Stimulated activated memory B cell treated with anti-CD40 and anti-IgM and Interleukin-4, amounts not matched to agents 10 μg/mL and 1 μg/mL and 100 μg/mL, for 72 hours (primary cell): Measurements from ENCODE around the gene ANO7.

ENCODE experiments used
- ATAC-seq: fragments of 150-1000 bp; cut with Tn5 transposase; 2 replicates; pipeline ENCODE4 v1.10.0; 2021
- H3K27ac Mint-ChIP-seq: one replicate; pipeline ENCODE4 v1.8.0; 2022; ENCODE audit warnings: mild to moderate bottlenecking, mixed read lengths
- H3K27me3 Mint-ChIP-seq: one replicate; pipeline ENCODE4 v1.8.0; 2022; ENCODE audit warnings: mixed read lengths
- H3K36me3 Mint-ChIP-seq: one replicate; pipeline ENCODE4 v1.8.0; 2022; ENCODE audit warnings: mixed read lengths
- H3K4me1 Mint-ChIP-seq: one replicate; pipeline ENCODE4 v1.8.0; 2022; ENCODE audit warnings: mixed read lengths
- H3K4me3 Mint-ChIP-seq: one replicate; pipeline ENCODE4 v1.8.0; 2022; ENCODE audit warnings: mild to moderate bottlenecking, moderate library complexity, mixed read lengths
- H3K9me3 Mint-ChIP-seq: one replicate; pipeline ENCODE4 v1.8.0; 2022; ENCODE audit warnings: mixed read lengths

The ANO7 gene

GRCh38 chr2:241150660-241151530 lies 37.6 kb upstream of the ANO7 start:
- Mint-ChIP-seq H3K4me1 (peaks cover 52% of the 10 kb centered on the region), H3K27ac (peak overlapping the region; percentile 81), H3K36me3 (peaks cover 6% of the 10 kb centered on the region), H3K27me3 (no peaks in the 10 kb centered on the region), H3K4me3 (peak overlapping the region; percentile 82), H3K9me3 (no peaks in the 10 kb centered on the region)
- no peak for ATAC-seq

- no peak for ATAC-seq
- H3K9me3 Mint-ChIP-seq, result no peaks in the 10 kb centered on the region
- H3K27ac Mint-ChIP-seq, result no peak overlapping the region
- no peaks in the 10 kb centered on the region for H3K27me3 Mint-ChIP-seq
- peaks cover 6% of the 10 kb centered on the region for H3K36me3 Mint-ChIP-seq
- H3K4me1 Mint-ChIP-seq, result peaks cover 51% of the 10 kb centered on the region
- H3K4me3 Mint-ChIP-seq, result peak overlapping the region; percentile 82
Measured at GRCh38 chr2:241151934-241152660, 36.4 kb upstream of the ANO7 start.

- Mint-ChIP-seq H3K4me3 (no peak overlapping the region), H3K36me3 (peaks cover 20% of the 10 kb centered on the region), H3K9me3 (no peaks in the 10 kb centered on the region), H3K27ac (no peak overlapping the region), H3K4me1 (peaks cover 52% of the 10 kb centered on the region), H3K27me3 (no peaks in the 10 kb centered on the region)
- ATAC-seq, result no peak
Measured at GRCh38 chr2:241153616-241154015, 34.9 kb upstream of the ANO7 start.

- H3K27ac Mint-ChIP-seq, result no peak overlapping the region
- H3K4me3 Mint-ChIP-seq, result no peak overlapping the region
- no peak for ATAC-seq
- no peaks in the 10 kb centered on the region for H3K27me3 Mint-ChIP-seq
- H3K4me1 Mint-ChIP-seq, result peaks cover 50% of the 10 kb centered on the region
- no peaks in the 10 kb centered on the region for H3K9me3 Mint-ChIP-seq
- H3K36me3 Mint-ChIP-seq, result peaks cover 28% of the 10 kb centered on the region
Measured at GRCh38 chr2:241154915-241155314, 33.6 kb upstream of the ANO7 start.

- no peak overlapping the region for H3K27ac Mint-ChIP-seq
- peaks cover 28% of the 10 kb centered on the region for H3K36me3 Mint-ChIP-seq
- H3K4me1 Mint-ChIP-seq, result peaks cover 40% of the 10 kb centered on the region
- H3K9me3 Mint-ChIP-seq, result no peaks in the 10 kb centered on the region
- no peak overlapping the region for H3K4me3 Mint-ChIP-seq
- ATAC-seq, result no peak
- H3K27me3 Mint-ChIP-seq, result no peaks in the 10 kb centered on the region
Measured at GRCh38 chr2:241155936-241156335, 32.5 kb upstream of the ANO7 start.

- Mint-ChIP-seq H3K9me3 (no peaks in the 10 kb centered on the region), H3K36me3 (peaks cover 29% of the 10 kb centered on the region), H3K4me3 (no peak overlapping the region), H3K27me3 (no peaks in the 10 kb centered on the region), H3K4me1 (peaks cover 29% of the 10 kb centered on the region), H3K27ac (peak overlapping the region; percentile 76)
- ATAC-seq, result peak; percentile 41
Measured at GRCh38 chr2:241156971-241157441, 31.5 kb upstream of the ANO7 start.

GRCh38 chr2:241157841-241158545 lies 30.5 kb upstream of the ANO7 start:
- Mint-ChIP-seq H3K4me1 (peaks cover 24% of the 10 kb centered on the region), H3K27ac (peak overlapping the region; percentile 76), H3K4me3 (no peak overlapping the region), H3K27me3 (no peaks in the 10 kb centered on the region), H3K9me3 (no peaks in the 10 kb centered on the region), H3K36me3 (peaks cover 36% of the 10 kb centered on the region)
- ATAC-seq, result peak; percentile 39

- peaks cover 18% of the 10 kb centered on the region for H3K4me1 Mint-ChIP-seq
- ATAC-seq, result no peak
- H3K9me3 Mint-ChIP-seq, result no peaks in the 10 kb centered on the region
- peaks cover 36% of the 10 kb centered on the region for H3K36me3 Mint-ChIP-seq
- no peak overlapping the region for H3K4me3 Mint-ChIP-seq
- peak overlapping the region; percentile 76 for H3K27ac Mint-ChIP-seq
- H3K27me3 Mint-ChIP-seq, result no peaks in the 10 kb centered on the region
Measured at GRCh38 chr2:241158546-241158900, 30.0 kb upstream of the ANO7 start.

- peaks cover 41% of the 10 kb centered on the region for H3K36me3 Mint-ChIP-seq
- no peak overlapping the region for H3K4me3 Mint-ChIP-seq
- peak overlapping the region; percentile 74 for H3K27ac Mint-ChIP-seq
- H3K9me3 Mint-ChIP-seq, result no peaks in the 10 kb centered on the region
- no peak for ATAC-seq
- peaks cover 18% of the 10 kb centered on the region for H3K4me1 Mint-ChIP-seq
- H3K27me3 Mint-ChIP-seq, result no peaks in the 10 kb centered on the region
Measured at GRCh38 chr2:241159116-241159515, 29.4 kb upstream of the ANO7 start.

GRCh38 chr2:241160318-241160717 lies 28.2 kb upstream of the ANO7 start:
- ATAC-seq, result no peak
- no peaks in the 10 kb centered on the region for H3K9me3 Mint-ChIP-seq
- H3K4me3 Mint-ChIP-seq, result no peak overlapping the region
- peaks cover 18% of the 10 kb centered on the region for H3K4me1 Mint-ChIP-seq
- H3K27me3 Mint-ChIP-seq, result no peaks in the 10 kb centered on the region
- peaks cover 44% of the 10 kb centered on the region for H3K36me3 Mint-ChIP-seq
- no peak overlapping the region for H3K27ac Mint-ChIP-seq

GRCh38 chr2:241161646-241162281 lies 26.7 kb upstream of the ANO7 start:
- no peak for ATAC-seq
- Mint-ChIP-seq H3K36me3 (peaks cover 53% of the 10 kb centered on the region), H3K27me3 (no peaks in the 10 kb centered on the region), H3K9me3 (no peaks in the 10 kb centered on the region), H3K4me1 (peaks cover 14% of the 10 kb centered on the region), H3K27ac (no peak overlapping the region), H3K4me3 (no peak overlapping the region)

- H3K27ac Mint-ChIP-seq, result no peak overlapping the region
- no peaks in the 10 kb centered on the region for H3K9me3 Mint-ChIP-seq
- H3K27me3 Mint-ChIP-seq, result no peaks in the 10 kb centered on the region
- no peak overlapping the region for H3K4me3 Mint-ChIP-seq
- peaks cover 55% of the 10 kb centered on the region for H3K36me3 Mint-ChIP-seq
- no peak for ATAC-seq
- no peaks in the 10 kb centered on the region for H3K4me1 Mint-ChIP-seq
Measured at GRCh38 chr2:241163601-241164118, 24.8 kb upstream of the ANO7 start.

- no peak overlapping the region for H3K27ac Mint-ChIP-seq
- no peak for ATAC-seq
- H3K9me3 Mint-ChIP-seq, result peaks cover 14% of the 10 kb centered on the region
- H3K4me3 Mint-ChIP-seq, result no peak overlapping the region
- no peaks in the 10 kb centered on the region for H3K4me1 Mint-ChIP-seq
- H3K36me3 Mint-ChIP-seq, result peaks cover 78% of the 10 kb centered on the region
- H3K27me3 Mint-ChIP-seq, result no peaks in the 10 kb centered on the region
Measured at GRCh38 chr2:241168366-241168765, 20.1 kb upstream of the ANO7 start.

- no peak for ATAC-seq
- Mint-ChIP-seq H3K4me3 (no peak overlapping the region), H3K9me3 (peaks cover 14% of the 10 kb centered on the region), H3K27ac (no peak overlapping the region), H3K4me1 (no peaks in the 10 kb centered on the region), H3K27me3 (no peaks in the 10 kb centered on the region), H3K36me3 (peaks cover 87% of the 10 kb centered on the region)
Measured at GRCh38 chr2:241173557-241173956, 14.9 kb upstream of the ANO7 start.
